ENCODE measurements around the gene NOS1AP.

Gene NOS1AP

GRCh38 chr1:162360874-162361260 is 291.4 kb downstream of the NOS1AP start:
- H3K4me3 ChIP-seq (ENCODE audit: low read depth, low read length): no peak overlapping the region
- no peak for DNase-seq (ENCODE audit: low read depth)
- no peak for TF ChIP-seq CTCF (IDR thresholded peaks at IDR 0.05; ENCODE audit: insufficient read depth, low read depth, low read length, missing control alignments)

DNA sequence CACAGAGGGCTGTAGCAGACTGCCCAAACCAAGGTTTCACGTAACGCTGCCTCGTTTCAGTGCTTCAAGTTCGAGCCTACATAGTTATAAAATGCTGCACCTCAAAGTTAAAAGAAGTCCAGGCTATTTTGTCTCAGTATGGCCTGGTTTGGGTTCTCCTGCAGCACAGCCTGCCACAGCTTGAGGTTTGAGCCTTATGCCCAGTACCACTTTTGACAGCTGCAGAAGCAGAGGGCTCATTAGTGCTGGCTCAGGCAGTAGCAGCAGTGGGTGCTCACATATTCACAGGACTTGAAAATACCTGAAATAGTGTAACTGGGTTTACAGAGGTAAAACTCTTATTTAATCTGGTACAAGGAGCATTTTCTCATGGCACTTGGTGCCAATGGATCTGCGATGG is 291.9 kb downstream of the NOS1AP start:
- DNase-seq (ENCODE audit: low read depth): no peak
- no peak for TF ChIP-seq CTCF (IDR thresholded peaks at IDR 0.05; ENCODE audit: insufficient read depth, low read depth, low read length, missing control alignments)
- H3K4me3 ChIP-seq (ENCODE audit: low read depth, low read length): no peak overlapping the region

DNA sequence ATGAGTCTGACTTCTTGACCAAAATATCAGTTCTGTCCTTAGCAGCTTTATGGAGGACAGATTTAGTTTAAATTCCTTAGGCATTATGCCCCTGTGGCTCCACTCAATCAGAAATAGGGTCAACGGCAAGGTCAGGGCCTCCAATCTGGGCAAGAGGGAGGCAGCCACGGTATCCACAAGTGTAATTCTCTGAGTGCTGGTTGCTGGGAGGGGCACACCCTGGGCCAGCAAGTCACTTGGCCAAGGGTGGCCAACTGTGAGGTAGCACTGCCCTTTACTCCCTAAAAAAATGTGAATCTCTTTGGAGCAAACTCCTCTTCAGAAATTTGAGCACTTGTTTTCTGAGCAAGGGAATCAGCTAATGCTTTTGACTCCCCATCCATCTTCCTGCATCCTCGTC is 294.3 kb downstream of the NOS1AP start:
- no peak overlapping the region for H3K4me3 ChIP-seq (ENCODE audit: low read depth, low read length)
- no peak for DNase-seq (ENCODE audit: low read depth)
- TF ChIP-seq CTCF (IDR thresholded peaks at IDR 0.05; ENCODE audit: insufficient read depth, low read depth, low read length, missing control alignments): no peak

GRCh38 chr1:162364498-162364897 is 295.0 kb downstream of the NOS1AP start:
- no peak for TF ChIP-seq CTCF (IDR thresholded peaks at IDR 0.05; ENCODE audit: insufficient read depth, low read depth, low read length, missing control alignments)
- no peak overlapping the region for H3K4me3 ChIP-seq (ENCODE audit: low read depth, low read length)
- DNase-seq (ENCODE audit: low read depth): no peak

DNA sequence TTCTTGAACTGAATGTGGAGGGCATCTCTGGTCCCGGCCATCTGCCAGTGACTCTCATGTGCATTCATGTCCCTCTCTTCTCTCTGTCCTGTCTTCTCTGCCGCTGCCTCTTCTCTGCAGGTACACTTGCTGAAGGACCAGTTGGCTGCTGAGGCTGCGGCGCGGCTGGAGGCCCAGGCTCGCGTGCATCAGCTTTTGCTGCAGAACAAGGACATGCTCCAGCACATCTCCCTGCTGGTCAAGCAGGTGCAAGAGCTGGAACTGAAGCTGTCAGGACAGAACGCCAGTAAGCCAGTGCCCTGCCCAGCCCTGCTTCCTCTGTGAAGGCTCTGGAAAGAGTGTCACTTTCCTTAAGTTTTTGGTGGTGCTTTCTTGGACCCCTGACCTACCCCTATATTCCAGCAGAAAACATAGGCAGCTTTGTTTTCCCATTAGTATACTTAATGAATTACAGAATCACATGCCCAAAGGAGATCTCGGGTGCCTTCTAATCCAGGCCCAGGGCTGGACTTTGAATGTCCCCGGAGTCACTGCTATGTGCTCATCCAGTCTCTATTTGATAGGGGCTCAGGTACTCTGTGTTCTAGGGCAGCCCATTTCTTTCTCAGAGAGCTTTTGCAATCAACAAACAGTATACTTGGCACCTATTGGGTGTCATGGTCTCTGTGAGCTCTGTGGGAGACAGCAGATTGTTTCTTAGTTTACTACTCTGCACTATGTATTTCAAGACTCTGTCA is 296.0 kb downstream of the NOS1AP start:
- TF ChIP-seq CTCF (IDR thresholded peaks at IDR 0.05; ENCODE audit: insufficient read depth, low read depth, low read length, missing control alignments): no peak
- DNase-seq (ENCODE audit: low read depth): no peak
- H3K4me3 ChIP-seq (ENCODE audit: low read depth, low read length): no peak overlapping the region

GRCh38 chr1:162366149-162366548 is 296.7 kb downstream of the NOS1AP start:
- no peak overlapping the region for H3K4me3 ChIP-seq (ENCODE audit: low read depth, low read length)
- TF ChIP-seq CTCF (IDR thresholded peaks at IDR 0.05; ENCODE audit: insufficient read depth, low read depth, low read length, missing control alignments): no peak
- DNase-seq (ENCODE audit: low read depth): no peak

DNA sequence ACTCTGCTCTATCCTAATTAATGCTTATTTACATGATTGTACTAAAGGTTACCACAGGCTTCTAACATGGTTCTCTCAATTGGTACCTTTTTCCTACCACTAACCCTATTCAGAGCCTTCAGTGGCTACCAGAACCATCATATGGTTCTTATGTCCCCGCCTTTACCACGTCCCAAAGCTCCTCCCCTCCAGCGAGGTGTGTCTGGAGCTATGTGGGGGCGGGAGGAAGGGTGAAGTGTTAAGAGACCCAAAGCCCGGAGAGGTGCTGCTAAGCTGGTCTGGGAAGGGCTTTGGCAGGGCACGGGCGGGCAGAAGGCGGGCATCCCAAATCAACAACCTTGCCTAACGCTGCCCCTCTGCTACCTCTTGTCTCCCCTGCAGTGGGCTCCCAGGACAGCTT is 297.2 kb downstream of the NOS1AP start:
- TF ChIP-seq CTCF (IDR thresholded peaks at IDR 0.05; ENCODE audit: insufficient read depth, low read depth, low read length, missing control alignments): no peak
- DNase-seq (ENCODE audit: low read depth): no peak
- H3K4me3 ChIP-seq (ENCODE audit: low read depth, low read length): no peak overlapping the region

Data from GM12865 (cell line).